HG03097 (cell line): ENCODE results near the gene RNF157.
"Not testable (repeated sequence)": the region's sequence is repeated elsewhere in the genome, so short reads cannot be mapped to it uniquely, and the experiment has no call there.

Source experiments
- ATAC-seq: cut with Tn5 transposase; IDR thresholded peaks from one replicate; pipeline ENCODE4 v1.9.1; 2021; ENCODE audit not compliant: unreplicated experiment, low FRiP score

RNF157 gene

GRCh38 chr17:76255801-76256429 lies 15.6 kb upstream of the RNF157 start:
- ATAC-seq = no peak

- ATAC-seq = no peak
Measured at GRCh38 chr17:76254275-76254674, 14.0 kb upstream of the RNF157 start.

DNA sequence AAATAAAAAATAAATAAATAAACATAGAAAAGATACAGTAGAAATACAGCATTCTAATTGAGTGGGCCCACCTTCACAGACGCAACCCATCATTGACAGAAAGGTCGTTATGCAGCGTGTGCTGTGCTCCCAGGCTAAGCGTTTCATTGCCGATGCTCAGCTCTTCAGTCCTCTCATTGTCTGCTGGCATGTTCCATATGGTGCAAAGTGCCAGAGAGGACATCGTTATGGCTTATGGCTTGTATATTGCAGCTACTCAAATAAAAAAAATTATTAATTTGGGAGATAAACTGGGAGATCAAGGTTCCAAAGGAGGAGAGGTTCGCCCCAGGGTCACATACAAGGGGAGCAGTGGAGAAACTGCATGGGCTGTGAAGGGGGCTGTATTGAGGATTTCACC lies 13.5 kb upstream of the RNF157 start:
- ATAC-seq = no peak

- ATAC-seq = not testable (repeated sequence)
Measured at GRCh38 chr17:76252967-76253766, 12.9 kb upstream of the RNF157 start.

DNA sequence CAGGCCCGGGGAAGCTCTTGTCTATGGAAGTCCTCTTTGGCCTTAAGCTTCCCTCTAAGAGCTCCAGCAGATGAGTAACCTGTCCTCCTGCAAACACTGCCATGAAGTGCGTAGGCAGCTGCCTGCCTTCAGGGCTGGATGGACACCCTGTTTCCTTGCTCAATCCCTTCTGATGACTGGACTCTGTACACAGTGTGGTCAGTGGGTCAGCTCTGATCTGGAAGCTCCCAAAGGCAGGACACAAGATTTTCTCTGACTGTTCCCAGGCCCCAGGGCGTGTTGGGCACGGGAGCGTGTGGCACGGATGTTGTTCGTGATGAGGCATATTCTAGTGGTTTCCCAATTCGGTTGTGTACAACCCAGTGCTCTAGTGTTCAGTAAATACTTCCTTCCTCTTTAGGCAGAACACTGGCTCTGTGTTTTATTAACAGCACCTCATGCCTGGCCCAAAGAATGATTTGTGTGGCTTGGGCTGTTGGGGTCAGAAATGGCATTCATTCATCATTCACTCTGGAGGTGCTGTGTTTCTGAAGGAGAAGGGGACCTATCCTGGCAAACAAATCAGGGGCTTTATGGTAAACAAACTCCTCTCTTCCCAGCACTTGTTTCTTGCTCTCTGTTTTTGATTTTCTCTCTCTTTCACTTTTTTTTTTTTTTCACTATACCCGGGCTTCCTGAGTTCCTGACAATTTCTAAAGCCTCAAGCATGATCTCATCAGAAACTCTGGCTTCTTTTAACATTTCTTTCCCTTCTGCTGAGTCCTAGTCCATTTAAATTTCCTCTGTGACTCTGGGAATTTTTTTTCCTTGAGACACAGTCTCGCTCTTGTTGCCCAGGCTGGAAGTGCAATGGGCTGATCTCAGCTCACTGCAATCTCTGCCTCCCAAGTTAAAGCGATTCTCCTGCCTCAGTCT lies 12.0 kb upstream of the RNF157 start:
- ATAC-seq = peak; percentile 66

GRCh38 chr17:76251478-76252039 lies 11.3 kb upstream of the RNF157 start:
- ATAC-seq = no peak

DNA sequence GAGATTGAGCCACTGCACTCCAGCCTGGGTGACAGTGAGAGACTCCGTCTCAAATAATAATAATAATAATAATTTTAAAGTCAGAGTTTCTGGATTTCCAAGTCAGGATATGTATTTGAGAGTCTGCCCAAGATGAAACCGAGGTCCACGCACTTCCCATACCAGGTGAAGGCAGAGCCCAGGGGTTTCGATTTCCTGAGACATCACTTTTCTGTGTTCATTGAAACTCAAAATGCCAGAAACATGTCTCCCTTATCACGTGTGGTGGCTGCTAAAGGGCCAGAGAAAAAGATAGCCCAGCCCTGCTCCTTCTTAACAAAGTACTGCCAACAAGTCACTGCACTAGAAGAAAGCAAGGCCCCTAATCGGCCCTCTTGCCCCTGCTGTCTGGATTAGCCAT lies 9.8 kb upstream of the RNF157 start:
- ATAC-seq = no peak

- ATAC-seq = no peak
Measured at GRCh38 chr17:76248013-76248782, 7.9 kb upstream of the RNF157 start.

DNA sequence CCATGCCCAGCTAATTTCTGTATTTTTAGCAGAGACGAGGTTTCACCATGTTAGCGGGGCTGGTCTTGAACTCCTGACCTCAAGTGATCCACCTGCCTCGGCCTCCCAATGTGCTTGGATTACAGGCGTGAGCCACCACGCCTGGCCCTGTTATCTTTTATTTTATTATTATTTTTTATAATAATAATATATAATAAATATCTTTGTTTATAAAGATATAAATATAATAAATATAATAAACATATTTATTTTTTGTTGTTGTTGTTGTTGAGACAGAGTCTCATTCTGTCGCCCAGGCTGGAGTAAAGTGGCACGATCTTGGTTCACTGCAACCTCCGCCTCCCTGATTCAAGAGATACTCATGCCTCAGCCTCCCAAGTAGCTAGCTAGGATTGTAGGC lies 7.0 kb upstream of the RNF157 start:
- ATAC-seq = no peak

DNA sequence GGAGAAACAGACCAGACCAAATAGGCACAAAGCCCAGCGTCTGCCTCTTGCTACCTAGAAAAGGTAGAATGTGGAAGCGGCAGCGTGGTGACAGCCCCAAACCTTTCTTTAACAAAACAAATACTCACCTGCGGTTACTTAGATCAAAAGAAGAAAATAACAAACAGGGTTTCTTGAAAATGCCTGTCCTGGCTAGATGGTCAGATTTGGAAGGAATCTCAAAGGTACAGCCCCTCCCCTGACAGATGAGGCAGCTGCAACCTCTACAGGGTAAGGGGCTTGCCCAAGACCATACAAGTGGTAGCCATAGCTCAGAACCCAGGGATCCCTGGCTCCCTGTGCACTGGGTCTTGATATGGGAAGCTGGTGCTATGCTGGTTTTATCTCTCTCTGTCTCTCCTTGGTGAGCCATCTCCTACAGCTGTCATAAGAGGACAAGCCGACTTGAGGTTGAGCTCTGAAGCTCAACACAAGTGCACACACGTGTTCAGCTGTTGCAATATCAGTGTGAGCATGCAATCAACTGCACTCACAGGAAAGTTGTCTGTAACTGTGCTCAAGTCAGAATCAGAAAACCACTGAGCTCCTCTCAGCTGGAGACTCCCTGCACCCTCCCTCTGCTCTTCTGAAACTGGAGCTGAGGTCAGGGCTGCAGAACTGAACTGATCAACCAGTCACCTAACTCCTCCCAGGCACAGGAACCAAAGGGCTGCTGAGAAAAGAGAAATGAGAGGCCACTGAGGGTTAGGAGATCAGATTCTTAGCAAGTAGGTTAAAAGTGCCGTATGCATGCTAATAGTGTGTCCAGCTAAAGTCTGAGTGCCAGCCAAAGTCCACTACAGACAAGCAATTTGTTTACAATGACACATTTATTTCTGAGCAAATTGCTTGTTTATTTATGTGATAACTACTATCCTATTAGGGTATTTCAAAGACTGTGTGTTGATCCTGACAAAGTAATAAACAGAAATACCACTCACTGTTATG lies 6.1 kb upstream of the RNF157 start:
- ATAC-seq = peak; percentile 89

- ATAC-seq = not testable (repeated sequence)
Measured at GRCh38 chr17:76244721-76245120, 4.4 kb upstream of the RNF157 start.

- no peak for ATAC-seq
Measured at GRCh38 chr17:76243826-76244679, 3.8 kb upstream of the RNF157 start.

DNA sequence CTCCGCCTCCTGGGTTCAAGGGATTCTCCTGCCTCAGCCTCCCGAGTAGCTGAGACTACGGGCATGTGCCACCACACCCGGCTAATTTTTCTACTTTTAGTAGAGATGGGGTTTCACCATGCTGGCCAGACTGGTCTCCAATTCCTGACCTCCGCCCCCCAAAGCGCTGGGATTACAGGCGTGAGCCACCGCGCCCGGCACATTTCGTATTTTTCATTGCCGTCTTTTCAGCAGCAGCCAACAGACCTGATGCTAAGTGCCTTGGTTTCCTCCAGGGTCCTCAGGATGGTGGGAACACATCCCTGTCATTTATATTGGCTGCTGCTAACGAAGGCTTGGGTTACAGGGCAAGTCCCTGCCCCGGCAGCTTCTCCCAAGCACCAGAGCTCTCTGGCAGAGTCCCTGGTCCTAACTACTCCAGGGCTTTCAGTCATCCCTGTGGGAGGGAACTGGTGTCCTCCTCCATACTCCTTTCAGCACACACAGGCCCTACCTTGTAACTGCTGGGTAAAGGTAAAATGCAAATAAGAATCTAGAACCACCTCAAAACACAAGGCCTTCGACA lies 1.5 kb upstream of the RNF157 start:
- ATAC-seq = no peak

DNA sequence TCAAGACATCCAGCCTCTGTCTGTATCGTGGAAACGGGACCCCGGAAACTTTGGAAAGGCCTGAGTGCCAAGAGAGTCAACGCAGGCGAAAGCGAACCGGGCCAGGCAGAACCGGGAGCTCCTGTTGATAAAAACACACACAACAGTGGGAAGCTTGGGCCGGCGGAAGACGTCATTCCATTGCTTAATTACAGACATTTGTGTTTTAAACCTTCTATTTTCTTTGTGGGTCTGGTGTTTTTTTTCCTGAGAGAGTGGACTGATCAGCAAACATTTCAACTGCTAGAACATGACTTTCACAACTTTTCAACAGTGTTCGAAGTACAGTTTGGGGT lies 878 bp upstream of the RNF157 start:
- ATAC-seq = no peak

DNA sequence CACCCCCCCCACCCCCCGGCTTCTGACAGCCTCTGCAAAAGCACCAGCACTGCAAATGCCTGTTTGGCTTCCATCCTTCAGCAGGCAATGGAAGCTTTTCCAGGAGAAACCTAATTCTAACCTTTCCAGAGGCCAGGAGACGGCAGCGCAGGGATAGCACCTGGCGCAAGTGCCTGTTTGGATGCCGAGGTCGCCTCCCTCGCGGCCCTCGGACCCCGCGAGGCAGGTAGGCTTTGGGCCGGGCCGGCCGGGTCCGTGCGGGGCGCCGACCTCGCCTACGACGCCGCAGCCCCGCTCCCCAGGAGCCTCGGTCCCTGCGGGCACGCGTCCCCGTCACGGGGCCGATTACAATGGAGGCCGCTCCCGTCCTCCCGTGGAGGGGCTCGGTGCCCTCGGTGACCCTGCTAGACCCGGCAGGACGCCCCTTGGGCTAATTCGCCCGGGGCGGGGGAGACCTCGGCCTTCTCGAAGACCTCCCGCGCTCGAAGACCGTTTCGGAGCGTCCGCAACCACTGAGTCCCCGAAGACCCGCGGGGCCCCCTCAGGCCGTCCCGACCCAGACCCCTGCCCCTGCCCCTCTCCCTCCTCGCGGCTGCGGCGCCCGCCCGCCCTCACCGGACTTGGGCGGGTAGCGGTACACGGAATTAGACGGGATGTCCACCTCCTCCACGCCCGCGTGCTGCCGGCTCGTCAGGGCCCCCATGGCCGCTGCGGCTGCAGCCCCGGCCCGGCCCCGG lies 587 bp downstream of the RNF157 start:
- ATAC-seq = no peak

DNA sequence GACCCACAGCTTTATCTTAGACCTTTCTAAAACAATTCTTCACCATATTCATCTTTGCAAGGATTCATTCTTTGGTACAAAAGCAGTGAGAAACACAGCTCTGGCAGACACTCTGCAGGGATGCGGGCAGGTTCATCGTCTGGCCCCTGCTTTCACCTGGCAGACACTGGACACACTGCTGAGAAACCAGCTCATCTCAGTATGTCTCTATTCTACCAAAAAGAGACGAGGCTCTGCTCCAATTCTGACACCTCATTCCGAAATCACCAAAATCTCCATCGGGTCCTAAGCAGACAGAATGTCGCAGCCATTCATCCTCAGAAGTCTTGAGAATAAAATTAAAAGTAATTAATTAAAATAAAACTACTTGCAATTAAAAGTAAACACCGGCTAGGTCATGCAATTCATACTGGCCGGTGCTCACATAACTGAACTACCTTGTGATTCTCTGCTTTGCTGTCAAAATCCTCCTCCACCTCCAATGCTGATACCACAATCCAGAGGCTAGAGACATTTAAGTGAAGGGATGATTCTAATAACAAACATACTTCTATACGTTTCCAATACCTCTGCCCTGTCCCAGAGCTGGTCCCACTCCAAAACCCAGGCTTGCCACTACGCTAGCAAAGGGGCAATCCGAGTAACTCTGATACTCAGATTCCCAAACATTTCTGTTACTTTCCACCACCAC lies 1.3 kb downstream of the RNF157 start:
- ATAC-seq = no peak

GRCh38 chr17:76237859-76238313 lies 2.4 kb downstream of the RNF157 start:
- no peak for ATAC-seq
